ENCODE data around the gene GPATCH4. TPM values are rescaled to one million over a fixed set of nuclear protein-coding genes. Genes with fewer than 3 reads are reported as not detected.

GPATCH4 gene
- total RNA-seq, 1 experiment from 2014 or later: 39.4 TPM

DNA sequence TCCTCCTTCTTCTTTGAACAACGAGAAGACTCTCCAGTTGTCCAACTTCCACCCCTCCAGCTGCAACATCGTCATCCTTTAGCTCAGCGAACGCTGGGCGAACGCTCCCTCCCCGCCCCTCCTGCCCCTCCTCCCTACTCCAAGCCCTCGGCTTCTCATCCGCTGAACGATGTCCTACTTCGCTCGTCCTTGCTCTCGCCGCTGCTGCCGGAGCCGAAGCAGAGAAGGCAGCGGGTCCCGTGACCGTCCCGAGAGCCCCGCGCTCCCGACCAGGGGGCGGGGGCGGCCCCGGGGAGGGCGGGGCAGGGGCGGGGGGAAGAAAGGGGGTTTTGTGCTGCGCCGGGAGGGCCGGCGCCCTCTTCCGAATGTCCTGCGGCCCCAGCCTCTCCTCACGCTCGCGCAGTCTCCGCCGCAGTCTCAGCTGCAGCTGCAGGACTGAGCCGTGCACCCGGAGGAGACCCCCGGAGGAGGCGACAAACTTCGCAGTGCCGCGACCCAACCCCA, 40.5 kb upstream of the GPATCH4 start, which contains the start of gene BCAN:
BCAN (plus strand) TSS at position 357 of the 504 bp plus-strand sequence. CDS start 3,938 bp downstream, outside the sequence.
- no peaks in the 10 kb centered on the region for H4K20me1 ChIP-seq (ENCODE audit: insufficient read depth)
- intact Hi-C loops (cut with micrococcal nuclease): no loop called here
- RAD21 ChIA-PET (ENCODE audit: low non-redundant PET in 1 of 2, low total read pairs in 2 of 2, uncharacterized antibody in 2 of 2, unreplicated experiment in 2 of 2): no interaction called here
- ATAC-seq (no peak), DNase-seq (ENCODE audit: low read depth, low spot score) (no peak)
- H3K27ac ChIP-seq (ENCODE audit: low read depth, low read length): no peak within 1 kb of the TSS
- no peaks in the 10 kb centered on the region for H3K9me3 ChIP-seq (ENCODE audit: control insufficient read depth in 1 of 2, insufficient read depth in 1 of 2, low read depth in 1 of 2, low read length in 2 of 2)
- POLR2A ChIA-PET: interaction anchor here (1.2 to 1.3 kb wide), 2 partner anchors 19 to 84 kb away, joined by 3 to 4 read pairs; no protein-coding TSS in a partner anchor
- H3K4me1 ChIP-seq (ENCODE audit: control insufficient read depth in 1 of 2, insufficient read depth in 2 of 2, low read length in 2 of 2): peaks cover 8 to 27% of the 10 kb centered on the region in 2 experiments; a peak in 3 of 4 replicates
- H3K79me2 ChIP-seq (ENCODE audit: insufficient read depth, low read length): no peaks in the 10 kb centered on the region
- H2AFZ ChIP-seq (ENCODE audit: low read depth, low read length, poor library complexity, severe bottlenecking): no peak within 1 kb of the TSS
- CTCF ChIA-PET: interaction anchor here (5.9 kb wide), 1 partner anchor 13 kb away, joined by 33 read pairs; no protein-coding TSS in a partner anchor
- no TSS peak for BruUV-seq (replicated peaks)
- no peaks in the 10 kb centered on the region for H3K27me3 ChIP-seq (ENCODE audit: insufficient read depth, low read length)
- H3K9me2 ChIP-seq (ENCODE audit: insufficient read depth): no peaks in the 10 kb centered on the region
- H3K4me2 ChIP-seq (ENCODE audit: low read length): no peak within 1 kb of the TSS
- H3K9ac ChIP-seq (ENCODE audit: low read length): no peak within 1 kb of the TSS
- H3K36me3 ChIP-seq (ENCODE audit: control insufficient read depth in 1 of 2, insufficient read depth in 2 of 2, low read length in 2 of 2): peaks cover 30 to 44% of the 10 kb centered on the region in 2 experiments
- no peak within 1 kb of the TSS for H3K4me3 ChIP-seq (replicated peaks in 1 of 2; ENCODE audit: low read depth in 1 of 2, low read length in 2 of 2)
- no peak for TF ChIP-seq EGR1 (IDR thresholded peaks at IDR 0.05; ENCODE audit: low read depth)
- TF ChIP-seq TCF7L2 (IDR thresholded peaks at IDR 0.05; ENCODE audit: borderline replicate concordance, extremely low read depth, insufficient read depth, insufficient read length): no peak
- TF ChIP-seq, protein P1, sequence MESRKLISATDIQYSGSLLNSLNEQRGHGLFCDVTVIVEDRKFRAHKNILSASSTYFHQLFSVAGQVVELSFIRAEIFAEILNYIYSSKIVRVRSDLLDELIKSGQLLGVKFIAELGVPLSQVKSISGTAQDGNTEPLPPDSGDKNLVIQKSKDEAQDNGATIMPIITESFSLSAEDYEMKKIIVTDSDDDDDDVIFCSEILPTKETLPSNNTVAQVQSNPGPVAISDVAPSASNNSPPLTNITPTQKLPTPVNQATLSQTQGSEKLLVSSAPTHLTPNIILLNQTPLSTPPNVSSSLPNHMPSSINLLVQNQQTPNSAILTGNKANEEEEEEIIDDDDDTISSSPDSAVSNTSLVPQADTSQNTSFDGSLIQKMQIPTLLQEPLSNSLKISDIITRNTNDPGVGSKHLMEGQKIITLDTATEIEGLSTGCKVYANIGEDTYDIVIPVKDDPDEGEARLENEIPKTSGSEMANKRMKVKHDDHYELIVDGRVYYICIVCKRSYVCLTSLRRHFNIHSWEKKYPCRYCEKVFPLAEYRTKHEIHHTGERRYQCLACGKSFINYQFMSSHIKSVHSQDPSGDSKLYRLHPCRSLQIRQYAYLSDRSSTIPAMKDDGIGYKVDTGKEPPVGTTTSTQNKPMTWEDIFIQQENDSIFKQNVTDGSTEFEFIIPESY (IDR thresholded peaks at IDR 0.05; ENCODE audit: extremely low read depth, insufficient replicate concordance, low read length): no peak
- TF ChIP-seq POLR2A (IDR thresholded peaks at IDR 0.05; ENCODE audit: borderline replicate concordance, extremely low read depth, insufficient read depth, insufficient read length): no peak
- TF ChIP-seq ELF1 (IDR thresholded peaks at IDR 0.05; ENCODE audit: borderline replicate concordance, low read depth): no peak
- TF ChIP-seq, protein P2, sequence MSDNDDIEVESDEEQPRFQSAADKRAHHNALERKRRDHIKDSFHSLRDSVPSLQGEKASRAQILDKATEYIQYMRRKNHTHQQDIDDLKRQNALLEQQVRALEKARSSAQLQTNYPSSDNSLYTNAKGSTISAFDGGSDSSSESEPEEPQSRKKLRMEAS (IDR thresholded peaks at IDR 0.05): no peak
- no peak for TF ChIP-seq EZH2 (IDR thresholded peaks at IDR 0.05)
- no peak for TF ChIP-seq CEBPB (IDR thresholded peaks at IDR 0.05; ENCODE audit: low read depth)
- no peak for TF ChIP-seq EZH2phosphoT487 (IDR thresholded peaks at IDR 0.05; ENCODE audit: borderline replicate concordance)
- TF ChIP-seq, protein P3, sequence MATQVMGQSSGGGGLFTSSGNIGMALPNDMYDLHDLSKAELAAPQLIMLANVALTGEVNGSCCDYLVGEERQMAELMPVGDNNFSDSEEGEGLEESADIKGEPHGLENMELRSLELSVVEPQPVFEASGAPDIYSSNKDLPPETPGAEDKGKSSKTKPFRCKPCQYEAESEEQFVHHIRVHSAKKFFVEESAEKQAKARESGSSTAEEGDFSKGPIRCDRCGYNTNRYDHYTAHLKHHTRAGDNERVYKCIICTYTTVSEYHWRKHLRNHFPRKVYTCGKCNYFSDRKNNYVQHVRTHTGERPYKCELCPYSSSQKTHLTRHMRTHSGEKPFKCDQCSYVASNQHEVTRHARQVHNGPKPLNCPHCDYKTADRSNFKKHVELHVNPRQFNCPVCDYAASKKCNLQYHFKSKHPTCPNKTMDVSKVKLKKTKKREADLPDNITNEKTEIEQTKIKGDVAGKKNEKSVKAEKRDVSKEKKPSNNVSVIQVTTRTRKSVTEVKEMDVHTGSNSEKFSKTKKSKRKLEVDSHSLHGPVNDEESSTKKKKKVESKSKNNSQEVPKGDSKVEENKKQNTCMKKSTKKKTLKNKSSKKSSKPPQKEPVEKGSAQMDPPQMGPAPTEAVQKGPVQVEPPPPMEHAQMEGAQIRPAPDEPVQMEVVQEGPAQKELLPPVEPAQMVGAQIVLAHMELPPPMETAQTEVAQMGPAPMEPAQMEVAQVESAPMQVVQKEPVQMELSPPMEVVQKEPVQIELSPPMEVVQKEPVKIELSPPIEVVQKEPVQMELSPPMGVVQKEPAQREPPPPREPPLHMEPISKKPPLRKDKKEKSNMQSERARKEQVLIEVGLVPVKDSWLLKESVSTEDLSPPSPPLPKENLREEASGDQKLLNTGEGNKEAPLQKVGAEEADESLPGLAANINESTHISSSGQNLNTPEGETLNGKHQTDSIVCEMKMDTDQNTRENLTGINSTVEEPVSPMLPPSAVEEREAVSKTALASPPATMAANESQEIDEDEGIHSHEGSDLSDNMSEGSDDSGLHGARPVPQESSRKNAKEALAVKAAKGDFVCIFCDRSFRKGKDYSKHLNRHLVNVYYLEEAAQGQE (IDR thresholded peaks at IDR 0.05; ENCODE audit: low read depth): no peak
- TF ChIP-seq CBX3 (IDR thresholded peaks at IDR 0.05; ENCODE audit: low read depth): no peak
- TF ChIP-seq RAD21 (IDR thresholded peaks at IDR 0.05; ENCODE audit: low read depth): no peak
- no peak for TF ChIP-seq SIN3A (IDR thresholded peaks at IDR 0.05; ENCODE audit: low read depth)
- TF ChIP-seq, protein P4, sequence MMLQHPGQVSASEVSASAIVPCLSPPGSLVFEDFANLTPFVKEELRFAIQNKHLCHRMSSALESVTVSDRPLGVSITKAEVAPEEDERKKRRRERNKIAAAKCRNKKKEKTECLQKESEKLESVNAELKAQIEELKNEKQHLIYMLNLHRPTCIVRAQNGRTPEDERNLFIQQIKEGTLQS (IDR thresholded peaks at IDR 0.05): no peak

Measured in HCT116 (cell line).